Hepatocyte (in vitro differentiated cells): Measurements from ENCODE around the gene AMIGO2. TPM values are rescaled to one million over a fixed set of nuclear protein-coding genes. Genes with fewer than 3 reads are reported as not detected.

Source experiments
- DNase-seq: peaks from one replicate; pipeline ENCODE4 v3.0.0-alpha.2; 2016; ENCODE audit warnings: low spot score
- H2AFZ ChIP-seq: fragments of 200-600 bp; sonication (generic); 2 replicates; pipeline ENCODE4 v1.6.0; 2016; ENCODE audit warnings: antibody characterized with exemption, mild to moderate bottlenecking
- H3K27ac ChIP-seq: fragments of 200-600 bp; sonication (generic); 2 replicates; pipeline ENCODE4 v1.5.1; 2016; ENCODE audit warnings: mild to moderate bottlenecking
- H3K27me3 ChIP-seq: fragments of 200-600 bp; sonication (generic); 2 replicates; pipeline ENCODE4 v1.6.1; 2016
- H3K36me3 ChIP-seq: fragments of 200-600 bp; sonication (generic); replicated peaks from 2 replicates; pipeline ENCODE4 v1.5.1; 2016; ENCODE audit warnings: low read depth; ENCODE audit not compliant: insufficient read depth
- H3K4me1 ChIP-seq: fragments of 200-600 bp; sonication (generic); 2 replicates; pipeline ENCODE4 v1.5.1; 2016; ENCODE audit warnings: mild to moderate bottlenecking, moderate library complexity; ENCODE audit not compliant: insufficient read depth
- H3K4me2 ChIP-seq: fragments of 200-600 bp; sonication (generic); 2 replicates; pipeline ENCODE4 v1.6.0; 2016
- H3K4me3 ChIP-seq: fragments of 200-600 bp; sonication (generic); 2 replicates; pipeline ENCODE4 v1.5.1; 2016; ENCODE audit warnings: mild to moderate bottlenecking
- H3K79me2 ChIP-seq: fragments of 200-600 bp; sonication (generic); 2 replicates; pipeline ENCODE4 v1.6.0; 2017; ENCODE audit warnings: mild to moderate bottlenecking
- H3K9me2 ChIP-seq: fragments of 200-600 bp; sonication (generic); replicated peaks from 2 replicates; pipeline ENCODE4 v1.6.0; 2017; ENCODE audit warnings: mild to moderate bottlenecking; ENCODE audit not compliant: insufficient read depth
- H3K9me3 ChIP-seq: fragments of 200-600 bp; sonication (generic); 2 replicates; pipeline ENCODE4 v1.5.1; 2016; ENCODE audit warnings: low read depth, mild to moderate bottlenecking
- H4K20me1 ChIP-seq: fragments of 200-600 bp; sonication (generic); 2 replicates; pipeline ENCODE4 v1.6.0; 2016; ENCODE audit warnings: mild to moderate bottlenecking; ENCODE audit not compliant: insufficient read depth, poor library complexity, severe bottlenecking
- EZH2 ChIP-seq: fragments of 200-600 bp; sonication (generic); IDR thresholded peaks from 2 replicates; pipeline ENCODE4 v1.6.1; 2016; ENCODE audit warnings: antibody characterized with exemption, mild to moderate bottlenecking, borderline replicate concordance
- EZH2phosphoT487 ChIP-seq: fragments of 200-600 bp; sonication (generic); IDR thresholded peaks from one replicate; pipeline ENCODE4 v1.6.1; 2018; ENCODE audit warnings: antibody characterized with exemption, mild to moderate bottlenecking, low read depth, moderate library complexity; ENCODE audit not compliant: unreplicated experiment, severe bottlenecking
- WGBS: methylation state at CpG from one replicate; pipeline ENCODE4 v1.1.6; 2016; ENCODE audit warnings: low lambda C conversion rate; ENCODE audit errors: missing lambda C conversion rate; 5-methylcytosine and 5-hydroxymethylcytosine counted together
- polyA plus RNA-seq: library from polyadenylated mRNA; unstranded; fragments of >200 nt; fragmentation: Nextera tagmentation; extraction: Ambion mirVana; gene quantifications from 2 replicates; pipeline ENCODE4 v1.2.1, GENCODE V29; 2016
- total RNA-seq: library from RNA; depleted of rRNA; stranded (reverse); fragments of >200 nt; gene quantifications from 2 replicates; pipeline ENCODE4 v1.2.3, GENCODE V29; 2014
- TF ChIP-seq, protein P1 (sequence below): fragments of 200-600 bp; sonication (generic); IDR thresholded peaks from 2 replicates; pipeline ENCODE4 v1.5.1; 2016; ENCODE audit warnings: antibody characterized with exemption, mild to moderate bottlenecking; ENCODE audit not compliant: poor library complexity

AMIGO2 gene
- total and polyA plus RNA-seq, 2 experiments from 2014 or later, result 57.8 to 65.6 TPM

DNA sequence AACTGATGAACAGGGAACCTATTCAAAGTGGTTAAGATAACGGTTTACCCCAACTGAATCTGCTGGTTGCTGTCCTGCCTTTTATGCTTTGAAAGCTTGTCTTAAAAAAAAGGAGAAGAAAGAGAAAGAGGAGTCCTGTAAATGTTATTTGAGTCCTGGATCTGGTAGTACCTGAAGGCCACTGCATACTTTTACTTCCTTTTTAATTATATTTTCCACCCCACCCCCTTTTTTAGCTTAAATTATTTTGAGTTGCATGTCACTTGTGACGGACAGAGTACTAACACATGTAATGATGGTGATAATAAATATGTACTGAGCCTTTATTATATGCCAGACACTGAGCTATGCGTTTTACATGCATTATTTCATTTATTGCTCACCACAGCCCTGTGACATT, 2.5 kb upstream of the AMIGO2 start:
- WGBS, result 64% methylated on average over 3 of the region's 3 CpGs
- peaks cover 36% of the 10 kb centered on the region for H3K4me1 ChIP-seq
- H3K27ac ChIP-seq, result peak overlapping the region; percentile 97

DNA sequence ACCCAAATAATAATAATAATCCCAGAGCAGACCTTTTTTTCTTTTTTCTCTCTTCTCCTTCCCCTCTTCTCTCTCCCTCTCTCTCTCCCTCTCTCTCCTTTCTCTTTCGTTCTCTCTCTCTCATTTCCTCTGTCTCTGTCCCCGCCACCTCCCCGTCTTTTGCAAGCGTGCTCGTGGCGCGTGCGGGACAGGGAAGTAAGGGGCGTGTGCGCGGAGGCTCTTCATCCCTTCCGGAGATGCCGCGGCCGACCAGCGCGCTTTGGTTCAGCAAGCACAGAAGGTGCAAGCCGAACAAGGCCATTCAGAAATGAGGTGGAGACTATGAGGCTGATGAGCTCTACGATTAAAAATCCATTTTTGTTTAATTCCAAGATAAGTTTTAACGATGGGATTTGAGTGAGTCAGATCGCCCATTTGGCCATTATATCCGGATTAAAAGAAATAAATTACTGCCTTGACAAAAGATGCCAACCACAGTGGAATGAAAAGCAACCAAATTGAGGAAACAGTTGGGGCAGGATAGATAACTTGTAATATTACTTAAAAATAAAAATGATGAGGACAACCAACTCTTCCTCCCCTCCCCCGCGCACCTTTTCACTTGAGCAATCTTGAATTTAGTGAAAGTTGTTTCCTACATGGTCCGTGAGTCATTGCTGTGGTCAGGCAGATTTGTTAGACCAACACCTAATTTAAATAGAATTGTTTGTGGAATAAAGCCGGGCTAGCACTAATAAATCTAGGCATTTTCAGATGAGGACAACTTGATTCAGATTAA, 1.2 kb upstream of the AMIGO2 start:
- Histone ChIP-seq H3K9me3 (no peaks in the 10 kb centered on the region), H3K27ac (peak overlapping the region; percentile 97), H3K9me2 (no peaks in the 10 kb centered on the region), H2AFZ (peak overlapping the region; percentile 54), H3K36me3 (no peaks in the 10 kb centered on the region), H3K4me1 (peaks cover 39% of the 10 kb centered on the region), H3K4me2 (peak overlapping the region; percentile 95), H3K27me3 (no peaks in the 10 kb centered on the region), H4K20me1 (no peaks in the 10 kb centered on the region), H3K79me2 (peaks cover 33% of the 10 kb centered on the region), H3K4me3 (peak overlapping the region; percentile 74)
- whole genome bisulfite sequencing, result 18% methylated on average over 26 of the region's 26 CpGs
- TF ChIP-seq EZH2 (no peak), EZH2phosphoT487 (no peak)
- TF ChIP-seq, protein P1, sequence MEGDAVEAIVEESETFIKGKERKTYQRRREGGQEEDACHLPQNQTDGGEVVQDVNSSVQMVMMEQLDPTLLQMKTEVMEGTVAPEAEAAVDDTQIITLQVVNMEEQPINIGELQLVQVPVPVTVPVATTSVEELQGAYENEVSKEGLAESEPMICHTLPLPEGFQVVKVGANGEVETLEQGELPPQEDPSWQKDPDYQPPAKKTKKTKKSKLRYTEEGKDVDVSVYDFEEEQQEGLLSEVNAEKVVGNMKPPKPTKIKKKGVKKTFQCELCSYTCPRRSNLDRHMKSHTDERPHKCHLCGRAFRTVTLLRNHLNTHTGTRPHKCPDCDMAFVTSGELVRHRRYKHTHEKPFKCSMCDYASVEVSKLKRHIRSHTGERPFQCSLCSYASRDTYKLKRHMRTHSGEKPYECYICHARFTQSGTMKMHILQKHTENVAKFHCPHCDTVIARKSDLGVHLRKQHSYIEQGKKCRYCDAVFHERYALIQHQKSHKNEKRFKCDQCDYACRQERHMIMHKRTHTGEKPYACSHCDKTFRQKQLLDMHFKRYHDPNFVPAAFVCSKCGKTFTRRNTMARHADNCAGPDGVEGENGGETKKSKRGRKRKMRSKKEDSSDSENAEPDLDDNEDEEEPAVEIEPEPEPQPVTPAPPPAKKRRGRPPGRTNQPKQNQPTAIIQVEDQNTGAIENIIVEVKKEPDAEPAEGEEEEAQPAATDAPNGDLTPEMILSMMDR, result no peak
- peak; percentile 56 for DNase-seq

More for the DNA sequence above, 2.5 kb upstream of the AMIGO2 start:
- Histone ChIP-seq H3K36me3 (no peaks in the 10 kb centered on the region), H2AFZ (no peak overlapping the region), H3K79me2 (peaks cover 19% of the 10 kb centered on the region), H3K9me3 (no peaks in the 10 kb centered on the region), H3K4me3 (no peak overlapping the region), H3K27me3 (no peaks in the 10 kb centered on the region), H4K20me1 (no peaks in the 10 kb centered on the region), H3K4me2 (no peak overlapping the region), H3K9me2 (no peaks in the 10 kb centered on the region)
- no peak for DNase-seq
- no peak for TF ChIP-seq EZH2
- no peak for TF ChIP-seq EZH2phosphoT487
- TF ChIP-seq, protein P1, result no peak

DNA sequence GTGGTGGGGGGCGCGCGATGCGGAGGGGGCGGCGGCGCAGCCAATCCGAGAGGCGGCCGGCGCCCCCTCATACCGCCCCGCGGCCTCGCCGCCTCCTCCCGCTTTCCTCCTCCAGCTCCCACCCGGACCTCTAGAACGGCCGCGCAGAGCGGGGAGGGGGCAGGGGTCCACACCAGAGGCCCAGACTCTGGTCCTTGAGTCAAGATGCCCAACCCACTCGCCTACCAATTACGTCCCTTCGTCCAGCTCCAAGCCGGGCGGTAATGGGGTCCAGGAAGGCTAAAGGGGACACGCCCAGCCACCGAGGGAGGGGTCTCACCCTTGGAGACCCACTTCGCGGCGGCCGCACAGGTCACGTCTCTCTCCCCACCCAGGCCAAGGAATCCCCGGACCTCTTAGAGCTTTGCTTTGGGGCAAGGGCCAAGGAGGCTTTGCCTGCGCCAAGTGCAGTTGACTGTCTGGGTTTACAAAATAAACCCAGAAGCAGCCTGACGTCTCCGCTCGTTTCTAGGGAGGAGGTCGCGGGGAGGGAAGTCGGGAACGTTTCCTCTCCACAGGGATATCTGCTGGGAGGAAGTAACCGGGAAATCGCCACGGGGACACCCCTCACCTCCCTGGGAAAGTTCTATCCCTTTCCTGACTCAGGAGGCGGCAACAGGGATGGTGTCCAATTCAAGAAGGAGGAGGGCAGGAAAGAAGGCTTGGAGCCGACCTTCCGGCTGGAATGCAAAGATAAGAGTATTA, 394 bp upstream of the AMIGO2 start:
- Histone ChIP-seq H2AFZ (peak overlapping the region; percentile 54), H3K4me1 (peaks cover 34% of the 10 kb centered on the region), H3K27ac (peak overlapping the region; percentile 97), H3K79me2 (peaks cover 35% of the 10 kb centered on the region), H3K36me3 (no peaks in the 10 kb centered on the region), H3K4me3 (peak overlapping the region; percentile 74), H4K20me1 (no peaks in the 10 kb centered on the region), H3K4me2 (peak overlapping the region; percentile 95), H3K9me2 (no peaks in the 10 kb centered on the region), H3K9me3 (no peaks in the 10 kb centered on the region), H3K27me3 (no peaks in the 10 kb centered on the region)
- TF ChIP-seq, protein P1, result no peak
- TF ChIP-seq EZH2, result no peak
- DNase-seq, result peak; percentile 67
- WGBS, result under 1% methylated on average over 30 of the region's 49 CpGs
